HG02852 (cell line): ENCODE data around the gene CDR2.
"Not testable (repeated sequence)": the region's sequence is repeated elsewhere in the genome, so short reads cannot be mapped to it uniquely, and the experiment has no call there.

Experiments
- ATAC-seq: cut with Tn5 transposase; IDR thresholded peaks from one replicate; pipeline ENCODE4 v1.9.1; 2021; ENCODE audit warnings: mild to moderate bottlenecking, moderate library complexity; ENCODE audit not compliant: unreplicated experiment

The CDR2 gene

GRCh38 chr16:22379656-22380055 lies 5.2 kb upstream of the CDR2 start:
- ATAC-seq: no peak

- no peak for ATAC-seq
Observed at GRCh38 chr16:22375963-22376640, 1.7 kb upstream of the CDR2 start.

GRCh38 chr16:22375117-22375962 lies 921 bp upstream of the CDR2 start:
- ATAC-seq: no peak

- peak; percentile 16 for ATAC-seq
Observed at GRCh38 chr16:22373662-22374310, 633 bp downstream of the CDR2 start.

GRCh38 chr16:22372882-22373661 lies 1.3 kb downstream of the CDR2 start:
- no peak for ATAC-seq

- no peak for ATAC-seq
Observed at GRCh38 chr16:22370038-22370820, 4.2 kb downstream of the CDR2 start.

GRCh38 chr16:22369221-22369811 lies 5.1 kb downstream of the CDR2 start:
- no peak for ATAC-seq

- not testable (repeated sequence) for ATAC-seq
Observed at GRCh38 chr16:22368200-22368826, 6.1 kb downstream of the CDR2 start.

GRCh38 chr16:22366889-22367288 lies 7.5 kb downstream of the CDR2 start:
- ATAC-seq: no peak

- ATAC-seq: no peak
Observed at GRCh38 chr16:22366371-22366770, 8.0 kb downstream of the CDR2 start.

- no peak for ATAC-seq
Observed at GRCh38 chr16:22364241-22364640, 10.2 kb downstream of the CDR2 start.

- ATAC-seq: no peak
Observed at GRCh38 chr16:22360963-22361659, 13.3 kb downstream of the CDR2 start.

- ATAC-seq: no peak
Observed at GRCh38 chr16:22359679-22360078, 14.7 kb downstream of the CDR2 start.

- ATAC-seq: no peak
Observed at GRCh38 chr16:22358000-22358399, 16.4 kb downstream of the CDR2 start.

GRCh38 chr16:22357635-22357971 lies 16.8 kb downstream of the CDR2 start:
- ATAC-seq: no peak

GRCh38 chr16:22356930-22357634 lies 17.3 kb downstream of the CDR2 start:
- no peak for ATAC-seq

- no peak for ATAC-seq
Observed at GRCh38 chr16:22355487-22355908, 18.9 kb downstream of the CDR2 start.

- no peak for ATAC-seq
Observed at GRCh38 chr16:22353933-22354541, 20.4 kb downstream of the CDR2 start.
